Sigmoid colon (tissue), 7 donors: Measurements from ENCODE around the gene IRF4. TPM values are rescaled to one million over a fixed set of nuclear protein-coding genes. Genes with fewer than 3 reads are reported as not detected.
A peak's percentile ranks its signal among the peaks of the same experiment; 100 is the strongest.

ENCODE experiments used
- DNase-seq: peaks from one replicate; pipeline ENCODE4 v3.0.0-alpha.2; 2019
- H3K27ac ChIP-seq, 4 donors: fragments of 200-600 bp; sonication (generic); one replicate each; pipeline ENCODE4 v1.5.1; 2016 to 2019; ENCODE audit warnings: mild to moderate bottlenecking in 1 of 4
- H3K27me3 ChIP-seq, 3 donors: fragments of 200-600 bp; sonication (generic); one replicate each; pipeline ENCODE4 v1.5.1; 2019; ENCODE audit warnings: mild to moderate bottlenecking in 1 of 3
- H3K36me3 ChIP-seq, 4 donors: fragments of 200-600 bp; sonication (generic); one replicate each; pipeline ENCODE4 v1.5.1; 2016 to 2019
- H3K4me1 ChIP-seq, 4 donors: fragments of 200-600 bp; sonication (generic); one replicate each; pipeline ENCODE4 v1.5.1; 2017 to 2019
- H3K4me3 ChIP-seq, 4 donors: fragments of 200-600 bp; sonication (generic); one replicate each; pipeline ENCODE4 v1.5.1; 2017 to 2019; ENCODE audit warnings: mild to moderate bottlenecking in 2 of 4, moderate library complexity in 1 of 4
- H3K9me3 ChIP-seq, 4 donors: fragments of 200-600 bp in 3 of 4; sonication (generic) in 3 of 4; one replicate each; pipeline versions ENCODE4 v1.5.1 to v1.6.1; 2013 to 2019
- EP300 ChIP-seq, 4 donors: sonication (generic); formaldehyde crosslinking; IDR thresholded peaks; one replicate each; pipeline ENCODE4 v1.6.1; 2017; ENCODE audit warnings: antibody characterized with exemption in 4 of 4
- POLR2A ChIP-seq, 2 donors: fragments of 450-650 bp; IDR thresholded peaks; one replicate each; pipeline ENCODE4 v1.6.1; 2016; ENCODE audit warnings: antibody characterized with exemption in 2 of 2, mild to moderate bottlenecking in 2 of 2, moderate library complexity in 2 of 2
- POLR2AphosphoS5 ChIP-seq, 4 donors: sonication (generic); formaldehyde crosslinking; IDR thresholded peaks; one replicate each; pipeline ENCODE4 v1.6.1; 2017; ENCODE audit warnings: antibody characterized with exemption in 4 of 4
- WGBS, 2 donors: extraction: QIAGEN DNeasy Blood & Tissue Kit; methylation state at CpG; one replicate each; pipeline ENCODE4 v1.1.7; 2013; 5-methylcytosine and 5-hydroxymethylcytosine counted together
- intact Hi-C: fragments of 100-400 bp; cut with DNase I; formaldehyde crosslinking; loops from one replicate; pipeline ENCODE4 v1.15.1; 2023
- polyA plus RNA-seq, 3 donors: library from polyadenylated mRNA; stranded (reverse); fragments of 200-250 nt; gene quantifications; one replicate each; pipeline ENCODE4 v1.2.3, GENCODE V29; 2013
- total RNA-seq, 4 donors: library from RNA; depleted of rRNA; stranded (reverse); fragments of >200 nt; gene quantifications; one replicate each; pipeline ENCODE4 v1.1.0, GENCODE V29; 2016
- TF ChIP-seq, protein P1 (sequence below), 4 experiments: fragments of 450-650 bp in 3 of 4; fragments of 200-600 bp in 1 of 4; IDR thresholded peaks; one replicate each; pipeline ENCODE4 v1.5.1; 2016 to 2019; ENCODE audit warnings: antibody characterized with exemption in 4 of 4, mild to moderate bottlenecking in 3 of 4, moderate library complexity in 2 of 4
- donor health status: healthy with polysubstance abuse.
- donor health status: Bipolar disorder and iron deficiency.
- donor health status: healthy.

Gene IRF4
- total and polyA plus RNA-seq, 7 donors, result 0.28 to 9.3 (median 0.46) TPM

DNA sequence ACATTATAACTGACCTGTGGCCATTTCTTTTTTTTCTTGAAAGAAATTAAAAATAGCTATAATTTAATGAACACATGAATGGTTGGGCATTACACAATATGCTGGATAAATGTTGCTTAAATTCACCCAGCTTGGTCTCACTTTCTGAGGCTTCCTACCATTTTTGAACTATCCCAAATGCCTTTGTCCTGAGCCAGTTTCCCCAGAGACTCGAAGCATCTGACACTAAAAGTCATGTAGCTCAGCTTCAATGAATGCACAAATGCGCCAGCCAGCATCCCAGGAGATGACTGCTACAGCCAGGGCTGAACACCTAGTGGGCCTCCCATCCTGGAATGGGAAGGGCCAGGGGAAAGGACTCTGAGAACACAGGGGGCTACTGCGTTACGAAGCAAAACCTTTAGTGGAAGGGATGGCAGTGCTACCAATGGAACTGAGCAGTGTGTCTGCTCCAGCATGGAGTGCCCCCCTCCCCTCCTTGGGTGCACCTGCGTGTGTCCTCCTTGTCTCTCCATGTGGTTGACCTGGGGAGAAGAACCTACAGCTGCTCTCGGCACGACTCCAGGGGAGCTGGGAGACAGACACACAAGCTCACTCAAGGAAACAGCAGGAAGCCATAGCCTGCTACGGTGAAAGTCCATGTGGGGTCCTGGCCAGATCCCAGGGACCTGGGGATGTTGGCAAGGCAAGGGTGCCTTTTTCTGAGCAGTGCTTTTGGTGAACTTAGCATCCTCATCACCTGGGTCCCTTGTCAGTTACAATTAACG is 60.9 kb downstream of the IRF4 start:
- 80 to 85% methylated on average over 9 of the region's 9 CpGs for WGBS, 2 donors
- no peak overlapping the region for H3K27ac ChIP-seq
- H3K36me3 ChIP-seq, result no peaks in the 10 kb centered on the region
- no peaks in the 10 kb centered on the region for H3K9me3 ChIP-seq
- no peak for DNase-seq
- H3K27me3 ChIP-seq, result no peaks in the 10 kb centered on the region
- intact Hi-C loops, result no loop called here
- no peak overlapping the region for H3K4me3 ChIP-seq
- no peaks in the 10 kb centered on the region for H3K4me1 ChIP-seq
- TF ChIP-seq EP300 (IDR thresholded peaks at IDR 0.05) (no peak), POLR2AphosphoS5 (IDR thresholded peaks at IDR 0.05) (no peak), POLR2A (IDR thresholded peaks at IDR 0.05) (no peak)
- TF ChIP-seq, protein P1, sequence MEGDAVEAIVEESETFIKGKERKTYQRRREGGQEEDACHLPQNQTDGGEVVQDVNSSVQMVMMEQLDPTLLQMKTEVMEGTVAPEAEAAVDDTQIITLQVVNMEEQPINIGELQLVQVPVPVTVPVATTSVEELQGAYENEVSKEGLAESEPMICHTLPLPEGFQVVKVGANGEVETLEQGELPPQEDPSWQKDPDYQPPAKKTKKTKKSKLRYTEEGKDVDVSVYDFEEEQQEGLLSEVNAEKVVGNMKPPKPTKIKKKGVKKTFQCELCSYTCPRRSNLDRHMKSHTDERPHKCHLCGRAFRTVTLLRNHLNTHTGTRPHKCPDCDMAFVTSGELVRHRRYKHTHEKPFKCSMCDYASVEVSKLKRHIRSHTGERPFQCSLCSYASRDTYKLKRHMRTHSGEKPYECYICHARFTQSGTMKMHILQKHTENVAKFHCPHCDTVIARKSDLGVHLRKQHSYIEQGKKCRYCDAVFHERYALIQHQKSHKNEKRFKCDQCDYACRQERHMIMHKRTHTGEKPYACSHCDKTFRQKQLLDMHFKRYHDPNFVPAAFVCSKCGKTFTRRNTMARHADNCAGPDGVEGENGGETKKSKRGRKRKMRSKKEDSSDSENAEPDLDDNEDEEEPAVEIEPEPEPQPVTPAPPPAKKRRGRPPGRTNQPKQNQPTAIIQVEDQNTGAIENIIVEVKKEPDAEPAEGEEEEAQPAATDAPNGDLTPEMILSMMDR (IDR thresholded peaks at IDR 0.05), result no peak

DNA sequence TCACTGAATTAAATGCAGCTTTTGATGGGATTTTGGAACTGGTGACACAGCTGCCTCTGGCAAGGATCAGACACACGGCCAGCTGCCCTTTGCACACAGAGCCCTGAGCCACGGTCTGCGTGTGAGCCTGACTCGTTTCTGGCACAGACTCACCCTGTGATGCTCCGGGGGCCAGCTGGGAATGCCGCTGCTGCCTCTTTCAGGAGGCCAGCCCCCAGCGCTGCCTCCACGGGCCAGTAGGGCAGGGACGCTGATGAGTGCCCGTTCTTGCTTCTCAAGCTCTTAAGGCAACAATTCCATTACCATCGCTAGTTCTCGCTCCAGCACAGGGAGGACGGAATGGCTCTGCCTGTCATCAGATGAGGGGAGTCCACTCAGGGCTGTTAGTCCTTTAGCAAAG is 61.6 kb downstream of the IRF4 start:
- Histone ChIP-seq H3K27ac (no peak overlapping the region), H3K36me3 (no peaks in the 10 kb centered on the region), H3K27me3 (no peaks in the 10 kb centered on the region), H3K4me3 (no peak overlapping the region), H3K4me1 (no peaks in the 10 kb centered on the region), H3K9me3 (no peaks in the 10 kb centered on the region)
- peak; percentile 78 for DNase-seq
- TF ChIP-seq, protein P1 (IDR thresholded peaks at IDR 0.05), result no peak
- TF ChIP-seq POLR2AphosphoS5 (IDR thresholded peaks at IDR 0.05), result peak in 2 of 4 donors; percentile 16 to 20
- intact Hi-C loops, result no loop called here
- WGBS, 2 donors, result 70 to 71% methylated on average over 13 of the region's 13 CpGs

DNA sequence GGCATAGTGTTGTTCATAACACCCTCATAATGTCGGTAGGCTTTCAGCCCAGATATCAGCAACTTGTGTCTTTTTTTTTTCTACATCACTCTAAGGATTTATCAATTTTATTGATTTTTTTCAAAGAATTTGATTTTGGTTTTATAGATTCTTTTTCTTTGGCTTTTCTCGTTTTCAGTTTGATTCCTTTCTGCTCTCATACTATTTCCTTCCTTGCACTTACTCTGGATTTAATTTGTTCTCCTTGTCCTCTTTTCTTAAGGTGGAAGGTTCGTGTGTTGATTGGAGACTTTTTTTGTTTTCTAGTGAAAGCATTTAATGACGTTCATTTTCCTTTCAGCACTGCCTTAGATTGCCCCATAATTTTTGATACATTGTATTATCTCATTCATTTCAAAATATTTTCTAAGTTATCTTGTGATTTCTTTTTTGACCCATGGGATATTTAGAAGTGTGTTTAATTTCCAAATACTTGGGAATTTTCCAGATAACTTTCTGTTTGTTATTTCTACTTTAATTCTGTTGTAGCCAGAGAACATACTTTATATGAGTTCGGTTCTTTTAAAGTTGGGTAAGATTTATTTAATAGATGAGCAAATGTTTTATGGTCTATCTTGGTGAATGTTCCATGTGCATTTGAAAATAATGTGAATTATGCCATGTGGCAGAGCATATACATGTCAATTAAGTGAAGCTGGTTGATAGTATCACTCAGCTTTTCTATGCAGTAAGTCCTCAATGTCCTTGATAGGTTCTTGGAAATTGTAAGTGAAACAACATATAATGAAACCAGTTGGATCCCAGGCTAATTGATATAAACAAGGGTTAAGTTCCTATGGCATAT is 62.8 kb downstream of the IRF4 start:
- TF ChIP-seq EP300 (IDR thresholded peaks at IDR 0.05) (no peak), POLR2A (IDR thresholded peaks at IDR 0.05) (no peak), POLR2AphosphoS5 (IDR thresholded peaks at IDR 0.05) (no peak)
- TF ChIP-seq, protein P1 (IDR thresholded peaks at IDR 0.05), result no peak
- intact Hi-C loops, result no loop called here
- Histone ChIP-seq H3K9me3 (no peaks in the 10 kb centered on the region), H3K4me1 (no peaks in the 10 kb centered on the region), H3K36me3 (no peaks in the 10 kb centered on the region), H3K27ac (no peak overlapping the region), H3K4me3 (no peak overlapping the region), H3K27me3 (no peaks in the 10 kb centered on the region)
- DNase-seq, result no peak
- 74 to 81% methylated on average over 5 of the region's 5 CpGs for WGBS, 2 donors

DNA sequence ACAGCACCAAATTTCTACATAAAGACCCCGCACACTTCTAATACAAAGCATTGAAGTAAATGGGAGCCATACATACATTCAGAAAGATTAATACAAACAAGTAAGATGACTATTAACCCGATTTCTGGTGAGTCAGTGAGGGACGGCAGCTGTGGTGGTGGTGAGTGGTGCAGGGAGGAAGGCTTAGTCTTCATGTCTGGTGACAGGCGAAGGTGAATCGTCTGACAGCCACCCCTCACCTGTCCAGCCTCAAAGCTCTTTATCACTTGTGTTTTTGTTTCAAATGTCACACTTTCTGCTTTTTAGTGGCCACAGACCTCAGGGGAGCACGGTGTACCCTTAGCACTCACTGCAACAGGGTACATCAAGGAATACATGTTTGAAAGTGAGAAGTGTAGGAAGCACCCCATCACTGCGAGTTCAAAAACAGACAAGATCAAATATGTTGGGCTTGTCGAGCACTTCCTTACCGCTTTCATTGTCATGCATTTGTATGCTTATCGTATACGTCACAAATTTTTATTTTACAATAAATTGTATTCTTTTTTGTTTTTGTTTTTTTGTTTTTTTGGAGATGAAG is 63.5 kb downstream of the IRF4 start:
- TF ChIP-seq EP300 (IDR thresholded peaks at IDR 0.05), result no peak
- TF ChIP-seq, protein P1 (IDR thresholded peaks at IDR 0.05), result no peak
- no peak for TF ChIP-seq POLR2AphosphoS5 (IDR thresholded peaks at IDR 0.05)
- TF ChIP-seq POLR2A (IDR thresholded peaks at IDR 0.05), result no peak
- 82 to 91% methylated on average over 11 of the region's 11 CpGs for WGBS, 2 donors
- Histone ChIP-seq H3K4me1 (no peaks in the 10 kb centered on the region), H3K27me3 (no peaks in the 10 kb centered on the region), H3K36me3 (no peaks in the 10 kb centered on the region), H3K27ac (no peak overlapping the region), H3K4me3 (no peak overlapping the region), H3K9me3 (no peaks in the 10 kb centered on the region)
- DNase-seq, result no peak
- intact Hi-C loops, result no loop called here
